Right ventricle myocardium inferior (tissue), 1 donor: ENCODE measurements around the gene RAB21. TPM values are rescaled to one million over a fixed set of nuclear protein-coding genes. Genes with fewer than 3 reads are reported as not detected.

Source experiments
- ATAC-seq: fragments of 200-7000 bp; cut with Tn5 transposase; one replicate; pipeline ENCODE4 v1.9.1; 2020; ENCODE audit warnings: mild to moderate bottlenecking, moderate library complexity
- DNase-seq: peaks from one replicate; pipeline ENCODE4 v3.0.0; 2021; ENCODE audit errors: missing footprints
- intact Hi-C: fragments of 100-400 bp; cut with DNase I; formaldehyde crosslinking; loops from one replicate; pipeline ENCODE4 v1.11.0; 2022
- total RNA-seq: library from RNA; stranded (reverse); fragmentation: NEBNext Ultra II Directional; extraction: Animal tissue kit (Norgen Biotek cat#: 25700); gene quantifications from one replicate; pipeline ENCODE4 v1.2.1, GENCODE V29; 2021
- donor health status: DM: no; HTN: yes; CAD: no; lungs with severe emphysema.

RAB21 gene
- total RNA-seq, 1 donor from 2014 or later: 167 TPM

GRCh38 chr12:71848212-71848611 is 93.5 kb downstream of the RAB21 start:
- ATAC-seq: no peak
- DNase-seq: no peak
- intact Hi-C loops: no loop called here

- DNase-seq: no peak
- intact Hi-C loops: no loop called here
- ATAC-seq: no peak
These were observed 94.6 kb downstream of the RAB21 start for GRCh38 chr12:71849109-71849851.

Other genes with a start within 250 kb of the RAB21 start
- 15.2 TPM for gene ZFC3H1, start 91.0 kb upstream of the RAB21 start, total RNA-seq
- 7.4 TPM for gene THAP2, start 90.6 kb upstream of the RAB21 start, total RNA-seq
- 25.7 TPM for gene TMEM19, start 68.8 kb upstream of the RAB21 start, total RNA-seq
- 24.3 TPM for gene TBC1D15, start 84.9 kb downstream of the RAB21 start, total RNA-seq
- gene TPH2, start 184.0 kb downstream of the RAB21 start, total RNA-seq: not detected